OCI-LY7 (cell line): ENCODE measurements around the gene PITX2. TPM values are rescaled to one million over a fixed set of nuclear protein-coding genes. Genes with fewer than 3 reads are reported as not detected.

Experiments
- BruUV-seq: library from RNA; stranded (reverse); fragments of 400-500 nt; replicated peaks from 2 replicates; lab custom pipeline; 2021; lab: Mats Ljungman, UMichigan
- CTCF ChIA-PET: fragments of 300-600 bp; sonication (Branson Sonifier 250); formaldehyde crosslinking; loops from one replicate; lab custom pipeline; 2022; ENCODE audit warnings: antibody characterized with exemption; ENCODE audit not compliant: unreplicated experiment; lab: Charles Lee
- POLR2A ChIA-PET: fragments of 300-600 bp; sonication (Branson Sonifier 250); formaldehyde crosslinking; loops from one replicate; lab custom pipeline; 2022; ENCODE audit warnings: antibody characterized with exemption; lab: Charles Lee
- DNase-seq: peaks from one replicate; pipeline ENCODE4 v3.0.0-alpha.2; 2015; ENCODE audit warnings: low spot score
- H2AFZ ChIP-seq: fragments of 200-600 bp; sonication (generic), shearing (Covaris generic); 2 replicates; pipeline ENCODE4 v1.6.1; 2014; ENCODE audit warnings: mild to moderate bottlenecking, antibody characterized with exemption, low read length, moderate library complexity
- H3K27ac ChIP-seq: fragments of 200-600 bp; sonication (generic); 2 replicates; pipeline ENCODE4 v1.5.1; 2014; ENCODE audit warnings: mixed run types, low read depth, mild to moderate bottlenecking, moderate library complexity, low read length, inconsistent platforms; ENCODE audit not compliant: poor library complexity, severe bottlenecking
- H3K36me3 ChIP-seq: fragments of 200-600 bp; sonication (generic); 2 replicates; pipeline ENCODE4 v1.6.1; 2014; ENCODE audit warnings: mild to moderate bottlenecking, antibody characterized with exemption, low read length, moderate library complexity, mixed read lengths; ENCODE audit not compliant: insufficient read depth
- H3K4me1 ChIP-seq: fragments of 200-600 bp; sonication (generic); 2 replicates; pipeline ENCODE4 v1.5.1; 2014; ENCODE audit warnings: mild to moderate bottlenecking, low read length; ENCODE audit not compliant: insufficient read depth, poor library complexity, severe bottlenecking
- H3K4me2 ChIP-seq: fragments of 200-600 bp; sonication (generic); 2 replicates; pipeline ENCODE4 v1.6.1; 2014; ENCODE audit warnings: mild to moderate bottlenecking, low read length
- H3K4me3 ChIP-seq: fragments of 200-600 bp; sonication (generic); 2 replicates; pipeline ENCODE4 v1.5.1; 2014; ENCODE audit warnings: mild to moderate bottlenecking, low read depth, low read length; ENCODE audit not compliant: poor library complexity, severe bottlenecking
- H3K79me2 ChIP-seq: fragments of 200-600 bp; sonication (generic); 2 replicates; pipeline ENCODE4 v1.6.1; 2016; ENCODE audit warnings: low read depth, mild to moderate bottlenecking, low read length, moderate library complexity, mixed read lengths; ENCODE audit not compliant: insufficient read depth
- H3K9me2 ChIP-seq: fragments of 200-600 bp; sonication (generic); 2 replicates; pipeline ENCODE4 v1.6.1; 2016; ENCODE audit warnings: mild to moderate bottlenecking, low read length, mixed read lengths; ENCODE audit not compliant: insufficient read depth
- H3K9me3 ChIP-seq: fragments of 200-600 bp; sonication (generic); 2 replicates; pipeline ENCODE4 v1.6.1; 2014; ENCODE audit warnings: mild to moderate bottlenecking, mixed run types, low read length, mixed read lengths
- H4K20me1 ChIP-seq: fragments of 200-600 bp; sonication (generic); 2 replicates; pipeline ENCODE4 v1.6.1; 2014; ENCODE audit warnings: mild to moderate bottlenecking, antibody characterized with exemption, low read length, moderate library complexity, mixed read lengths; ENCODE audit not compliant: insufficient read depth
- CTCF ChIP-seq: fragments of 200-600 bp; sonication (generic); conservative IDR thresholded peaks from 2 replicates; pipeline ENCODE4 v1.5.1; 2014; ENCODE audit warnings: mild to moderate bottlenecking, antibody characterized with exemption, low read length, moderate library complexity, mixed read lengths
- EZH2phosphoT487 ChIP-seq: fragments of 200-600 bp; sonication (generic); IDR thresholded peaks from 2 replicates; pipeline ENCODE4 v1.6.1; 2018; ENCODE audit warnings: low read depth, borderline replicate concordance, mild to moderate bottlenecking, mixed run types, antibody characterized with exemption, low read length, moderate library complexity, mixed read lengths
- intact Hi-C: fragments of 100-400 bp; cut with micrococcal nuclease; formaldehyde crosslinking; loops from one replicate; pipeline ENCODE4 v1.10.0; 2022; ENCODE audit not compliant: unreplicated experiment
- total RNA-seq, 2 experiments: library from RNA; depleted of rRNA in 1 of 2; stranded (reverse); fragments of >200 nt in 1 of 2; shearing (Covaris generic) in 1 of 2; gene quantifications; 2 replicates each; pipeline ENCODE4 v1.2.3, GENCODE V29; 2014 to 2022

Gene PITX2
- total RNA-seq, 2 experiments from 2014 or later, result 4.4 to 6.5 TPM

- intact Hi-C loops, result no loop called here
- no peak for TF ChIP-seq CTCF
- TF ChIP-seq EZH2phosphoT487, result no peak
- BruUV-seq, result no TSS peak
Measured at GRCh38 chr4:110666030-110666429, 43.2 kb upstream of the PITX2 start.

GRCh38 chr4:110663738-110664444 is 41.0 kb upstream of the PITX2 start:
- intact Hi-C loops, result no loop called here
- CTCF ChIA-PET, result no interaction called here
- Histone ChIP-seq H3K4me1 (no peaks in the 10 kb centered on the region), H3K36me3 (no peaks in the 10 kb centered on the region), H2AFZ (no peak overlapping the region), H3K79me2 (no peaks in the 10 kb centered on the region), H3K4me2 (no peak overlapping the region), H3K4me3 (no peak overlapping the region), H3K9me2 (no peaks in the 10 kb centered on the region), H3K27ac (no peak overlapping the region), H3K9me3 (no peaks in the 10 kb centered on the region), H4K20me1 (no peaks in the 10 kb centered on the region)
- POLR2A ChIA-PET, result interaction anchor here (0.6 to 1.6 kb wide), 6 partner anchors 9 to 1351 kb away, joined by 3 to 5 read pairs (median 4); no protein-coding TSS in a partner anchor
- TF ChIP-seq EZH2phosphoT487, result no peak
- no peak for TF ChIP-seq CTCF
- BruUV-seq, result no TSS peak
- DNase-seq, result no peak

More at GRCh38 chr4:110666030-110666429, 43.2 kb upstream of the PITX2 start:
- Histone ChIP-seq H3K27ac (no peak overlapping the region), H3K9me2 (no peaks in the 10 kb centered on the region), H3K36me3 (no peaks in the 10 kb centered on the region), H4K20me1 (no peaks in the 10 kb centered on the region), H3K4me1 (no peaks in the 10 kb centered on the region), H3K4me2 (no peak overlapping the region), H3K9me3 (no peaks in the 10 kb centered on the region), H3K79me2 (no peaks in the 10 kb centered on the region), H2AFZ (no peak overlapping the region), H3K4me3 (no peak overlapping the region)
- DNase-seq, result no peak
- CTCF ChIA-PET, result no interaction called here
- POLR2A ChIA-PET, result interaction anchor here (0.9 to 2.4 kb wide), 3 partner anchors 8 to 29 kb away, joined by 4 to 8 read pairs (median 5); no protein-coding TSS in a partner anchor

GRCh38 chr4:110663206-110663605 is 40.3 kb upstream of the PITX2 start:
- Histone ChIP-seq H3K4me3 (no peak overlapping the region), H4K20me1 (no peaks in the 10 kb centered on the region), H3K36me3 (no peaks in the 10 kb centered on the region), H3K27ac (no peak overlapping the region), H3K4me1 (no peaks in the 10 kb centered on the region), H2AFZ (no peak overlapping the region), H3K79me2 (no peaks in the 10 kb centered on the region), H3K9me3 (no peaks in the 10 kb centered on the region), H3K9me2 (no peaks in the 10 kb centered on the region), H3K4me2 (no peak overlapping the region)
- ChIA-PET CTCF (no interaction called here), POLR2A (interaction anchor here (0.6 to 1.6 kb wide), 4 partner anchors 10 to 1351 kb away, joined by 3 to 5 read pairs (median 4); no protein-coding TSS in a partner anchor)
- no peak for DNase-seq
- TF ChIP-seq CTCF, result no peak
- TF ChIP-seq EZH2phosphoT487, result no peak
- BruUV-seq, result no TSS peak
- intact Hi-C loops, result no loop called here
